ENCODE measurements around the gene PLEKHA5.
"Not testable (repeated sequence)": the region's sequence is repeated elsewhere in the genome, so short reads cannot be mapped to it uniquely, and the experiment has no call there.

Gene PLEKHA5

GRCh38 chr12:19282133-19282699 lies 152.7 kb downstream of the PLEKHA5 start:
- FAIRE-seq = peak; percentile 85

GRCh38 chr12:19284658-19285057 lies 155.1 kb downstream of the PLEKHA5 start:
- no peak for FAIRE-seq

- FAIRE-seq = no peak
Observed at GRCh38 chr12:19285793-19286448, 156.4 kb downstream of the PLEKHA5 start.

- FAIRE-seq = no peak
Observed at GRCh38 chr12:19287302-19287701, 157.8 kb downstream of the PLEKHA5 start.

- FAIRE-seq = peak; percentile 38
Observed at GRCh38 chr12:19288161-19288560, 158.6 kb downstream of the PLEKHA5 start.

GRCh38 chr12:19288603-19289244 lies 159.2 kb downstream of the PLEKHA5 start:
- peak; percentile 98 for FAIRE-seq

- FAIRE-seq = no peak
Observed at GRCh38 chr12:19298836-19299605, 169.5 kb downstream of the PLEKHA5 start.

GRCh38 chr12:19299765-19300164 lies 170.2 kb downstream of the PLEKHA5 start:
- FAIRE-seq = no peak

GRCh38 chr12:19301223-19301622 lies 171.7 kb downstream of the PLEKHA5 start:
- FAIRE-seq = no peak

- no peak for FAIRE-seq
Observed at GRCh38 chr12:19301688-19302087, 172.2 kb downstream of the PLEKHA5 start.

- FAIRE-seq = no peak
Observed at GRCh38 chr12:19302100-19302640, 172.6 kb downstream of the PLEKHA5 start.

- FAIRE-seq = no peak
Observed at GRCh38 chr12:19303496-19303895, 174.0 kb downstream of the PLEKHA5 start.

GRCh38 chr12:19304149-19304750 lies 174.7 kb downstream of the PLEKHA5 start:
- FAIRE-seq = no peak

- not testable (repeated sequence) for FAIRE-seq
Observed at GRCh38 chr12:19305621-19306020, 176.1 kb downstream of the PLEKHA5 start.

- no peak for FAIRE-seq
Observed at GRCh38 chr12:19306366-19306765, 176.8 kb downstream of the PLEKHA5 start.

GRCh38 chr12:19307451-19307850 lies 177.9 kb downstream of the PLEKHA5 start:
- FAIRE-seq = no peak

GRCh38 chr12:19311165-19311564 lies 181.6 kb downstream of the PLEKHA5 start:
- no peak for FAIRE-seq

- FAIRE-seq = no peak
Observed at GRCh38 chr12:19312637-19313036, 183.1 kb downstream of the PLEKHA5 start.

- FAIRE-seq = peak; percentile 96
Observed at GRCh38 chr12:19316425-19316824, 186.9 kb downstream of the PLEKHA5 start.

- FAIRE-seq = no peak
Observed at GRCh38 chr12:19322376-19322775, 192.8 kb downstream of the PLEKHA5 start.

GRCh38 chr12:19323805-19324204 lies 194.3 kb downstream of the PLEKHA5 start:
- no peak for FAIRE-seq

- FAIRE-seq = no peak
Observed at GRCh38 chr12:19326102-19326501, 196.6 kb downstream of the PLEKHA5 start.

- FAIRE-seq = no peak
Observed at GRCh38 chr12:19332196-19332595, 202.7 kb downstream of the PLEKHA5 start.

Data from islet of Langerhans (tissue), 1 donor.